Epithelial cell of esophagus (primary cell): Measurements from ENCODE around the gene SULT2B1.

Source experiments
- DNase-seq: peaks from one replicate; pipeline ENCODE4 v3.0.0; 2010; ENCODE audit warnings: low read depth
- H3K4me3 ChIP-seq: 2 replicates; pipeline ENCODE4 v1.5.1; 2011; ENCODE audit warnings: mild to moderate bottlenecking, low read length, control low read depth
- TF ChIP-seq, protein P1 (sequence below): IDR thresholded peaks from 2 replicates; pipeline ENCODE4 v1.5.1; 2011; ENCODE audit warnings: low read depth, mild to moderate bottlenecking, low read length, control low read depth, inconsistent platforms; ENCODE audit not compliant: insufficient read depth; ENCODE audit errors: missing control alignments

SULT2B1 gene

DNA sequence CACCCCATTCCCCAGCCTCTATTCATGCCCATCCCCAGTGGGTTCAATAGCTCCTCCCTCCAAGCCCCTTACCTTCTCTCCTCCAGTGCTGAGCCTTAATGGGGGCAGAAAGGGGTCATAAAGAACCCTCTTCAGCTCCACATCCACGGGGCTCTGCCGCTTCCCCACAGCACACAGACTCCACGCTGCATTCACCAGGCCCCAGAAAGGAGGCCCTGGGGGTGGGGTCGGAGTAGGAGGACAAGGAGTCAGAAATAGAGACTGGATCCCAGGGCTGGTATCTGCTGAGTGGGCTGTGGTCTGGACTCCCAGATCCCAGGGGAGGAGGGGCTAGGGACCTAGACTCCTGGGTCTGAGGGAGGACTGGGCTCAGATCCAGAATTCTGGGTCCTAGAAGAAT, 92.4 kb downstream of the SULT2B1 start:
- TF ChIP-seq, protein P1, sequence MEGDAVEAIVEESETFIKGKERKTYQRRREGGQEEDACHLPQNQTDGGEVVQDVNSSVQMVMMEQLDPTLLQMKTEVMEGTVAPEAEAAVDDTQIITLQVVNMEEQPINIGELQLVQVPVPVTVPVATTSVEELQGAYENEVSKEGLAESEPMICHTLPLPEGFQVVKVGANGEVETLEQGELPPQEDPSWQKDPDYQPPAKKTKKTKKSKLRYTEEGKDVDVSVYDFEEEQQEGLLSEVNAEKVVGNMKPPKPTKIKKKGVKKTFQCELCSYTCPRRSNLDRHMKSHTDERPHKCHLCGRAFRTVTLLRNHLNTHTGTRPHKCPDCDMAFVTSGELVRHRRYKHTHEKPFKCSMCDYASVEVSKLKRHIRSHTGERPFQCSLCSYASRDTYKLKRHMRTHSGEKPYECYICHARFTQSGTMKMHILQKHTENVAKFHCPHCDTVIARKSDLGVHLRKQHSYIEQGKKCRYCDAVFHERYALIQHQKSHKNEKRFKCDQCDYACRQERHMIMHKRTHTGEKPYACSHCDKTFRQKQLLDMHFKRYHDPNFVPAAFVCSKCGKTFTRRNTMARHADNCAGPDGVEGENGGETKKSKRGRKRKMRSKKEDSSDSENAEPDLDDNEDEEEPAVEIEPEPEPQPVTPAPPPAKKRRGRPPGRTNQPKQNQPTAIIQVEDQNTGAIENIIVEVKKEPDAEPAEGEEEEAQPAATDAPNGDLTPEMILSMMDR: no peak
- DNase-seq: no peak
- no peak overlapping the region for H3K4me3 ChIP-seq

DNA sequence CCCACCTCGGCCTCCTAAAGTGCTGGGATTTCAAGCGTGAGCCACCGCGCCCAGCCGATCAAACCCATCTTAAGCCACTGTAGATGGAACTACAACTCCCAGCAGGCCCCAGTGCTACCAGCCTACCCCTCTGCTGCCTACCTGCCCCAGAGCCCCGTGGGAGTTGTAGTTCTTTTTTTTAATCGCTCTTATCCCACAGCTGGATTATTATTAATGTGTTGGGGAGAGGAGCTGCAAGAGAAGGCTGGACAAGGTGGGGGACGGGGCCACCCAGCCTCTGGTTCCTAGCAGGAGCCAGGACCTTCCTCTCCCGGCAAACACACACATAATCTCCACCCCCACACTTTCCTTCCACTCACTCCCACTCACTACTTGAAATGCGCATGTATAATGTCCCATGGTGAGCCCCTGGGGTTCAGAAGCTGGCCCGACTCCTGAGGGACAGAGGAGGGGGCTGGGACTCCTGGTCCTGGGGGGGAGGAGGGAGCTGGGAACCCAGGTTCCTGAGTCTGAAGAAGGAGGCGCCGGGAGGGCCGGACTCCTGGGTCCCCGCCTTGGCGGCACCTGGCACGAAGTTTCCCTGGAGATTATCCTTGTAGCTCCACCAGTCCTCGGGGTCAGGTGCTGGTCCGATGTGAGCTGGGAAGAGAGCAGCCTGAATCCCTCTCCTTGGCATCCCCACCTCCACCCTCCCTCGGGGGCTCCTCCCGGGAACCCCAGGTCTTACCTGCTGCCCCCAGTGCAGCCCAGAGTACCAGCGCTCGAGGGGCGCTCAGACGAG, 93.1 kb downstream of the SULT2B1 start:
- peak; percentile 73 for DNase-seq
- peak overlapping the region; percentile 67 for H3K4me3 ChIP-seq
- TF ChIP-seq, protein P1: no peak

DNA sequence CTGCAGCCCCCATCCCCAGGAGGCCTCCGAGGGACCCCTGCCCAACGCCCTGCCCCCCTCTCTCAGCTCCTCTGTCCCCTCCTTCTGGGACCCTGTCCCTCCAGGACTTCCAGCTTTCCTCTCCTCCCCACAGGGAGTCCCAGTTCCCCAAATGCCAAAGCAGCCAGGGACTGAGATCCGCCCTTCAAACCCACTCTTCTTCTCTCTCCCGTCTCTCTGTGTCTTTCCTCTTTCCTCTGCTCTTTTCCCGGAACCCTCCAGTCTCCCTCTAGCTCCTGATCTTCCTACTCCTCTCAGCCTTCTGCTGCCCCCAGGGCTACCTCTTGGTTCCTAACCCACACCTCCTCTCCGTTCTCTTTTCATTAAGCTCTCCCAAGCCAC, 93.6 kb downstream of the SULT2B1 start:
- peak overlapping the region; percentile 67 for H3K4me3 ChIP-seq
- TF ChIP-seq, protein P1: no peak
- DNase-seq: no peak

DNA sequence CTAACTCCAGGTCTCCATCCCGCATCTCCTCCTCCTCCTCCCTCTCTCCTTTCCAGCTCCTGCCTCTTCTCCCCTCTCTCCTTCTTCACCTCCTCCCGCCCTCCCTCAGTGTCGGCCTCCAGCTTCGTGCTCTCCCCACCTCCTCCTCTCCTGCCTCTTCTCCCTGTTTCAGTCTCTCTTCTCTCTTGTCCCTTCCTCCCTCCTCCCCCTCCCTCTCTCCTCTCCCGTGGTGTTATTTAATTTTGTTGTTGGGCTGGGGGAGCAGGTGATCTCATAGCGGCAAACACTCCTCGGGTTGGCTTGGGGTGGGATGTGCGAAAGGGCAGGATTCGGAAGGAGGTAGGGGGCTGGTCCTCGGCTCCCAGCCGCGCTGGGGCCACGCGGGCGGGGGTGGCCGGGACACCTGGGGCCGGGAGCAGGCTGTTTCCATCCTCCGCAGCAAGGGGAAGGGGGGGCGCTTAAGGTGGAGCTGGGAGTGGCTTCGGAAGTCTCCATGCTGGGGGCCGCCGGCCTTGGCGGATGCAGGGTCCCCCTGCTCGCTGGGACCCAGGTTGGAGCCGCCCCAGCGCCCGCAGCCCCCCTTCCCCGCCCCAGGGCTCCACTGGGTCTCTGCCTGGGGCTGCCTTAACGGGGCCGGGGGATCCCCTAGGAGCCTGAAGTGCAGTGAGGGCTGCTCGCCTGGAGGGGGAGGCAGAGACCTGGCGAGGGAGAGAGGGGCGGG, 94.2 kb downstream of the SULT2B1 start, which contains the start of gene CA11:
TSS of gene CA11 (minus strand) at position 187 of the 721 bp plus-strand sequence. CDS start 555 bp downstream, outside the sequence.
- TF ChIP-seq, protein P1: peak; percentile 82
- DNase-seq: peak; percentile 86
- peak within 1 kb of the TSS; percentile 67 for H3K4me3 ChIP-seq

DNA sequence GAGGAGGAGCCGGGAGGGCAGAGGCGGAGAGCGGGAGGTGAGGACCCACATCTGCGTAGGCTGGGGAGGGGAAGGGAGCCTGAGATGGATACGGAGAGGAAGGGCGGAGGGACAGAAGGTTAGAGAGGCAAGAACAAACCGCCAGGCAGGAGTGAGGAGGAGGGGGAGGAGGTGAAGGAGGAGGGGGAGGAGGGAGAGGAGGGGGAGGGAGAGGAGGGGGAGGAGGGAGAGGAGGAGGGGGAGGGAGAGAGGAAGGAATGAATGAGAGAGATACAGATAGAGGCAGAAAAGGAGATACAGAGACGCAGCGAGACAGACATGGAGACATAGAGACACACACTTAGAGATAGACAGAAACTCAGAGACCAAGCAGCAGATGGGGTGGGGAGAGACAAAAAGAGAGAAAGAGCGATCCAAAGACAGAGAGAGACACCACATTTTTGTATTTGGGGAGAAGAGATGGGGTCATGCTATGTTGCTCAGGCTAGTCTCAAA, 94.8 kb downstream of the SULT2B1 start:
- TF ChIP-seq, protein P1: no peak
- peak overlapping the region; percentile 67 for H3K4me3 ChIP-seq
- DNase-seq: no peak

DNA sequence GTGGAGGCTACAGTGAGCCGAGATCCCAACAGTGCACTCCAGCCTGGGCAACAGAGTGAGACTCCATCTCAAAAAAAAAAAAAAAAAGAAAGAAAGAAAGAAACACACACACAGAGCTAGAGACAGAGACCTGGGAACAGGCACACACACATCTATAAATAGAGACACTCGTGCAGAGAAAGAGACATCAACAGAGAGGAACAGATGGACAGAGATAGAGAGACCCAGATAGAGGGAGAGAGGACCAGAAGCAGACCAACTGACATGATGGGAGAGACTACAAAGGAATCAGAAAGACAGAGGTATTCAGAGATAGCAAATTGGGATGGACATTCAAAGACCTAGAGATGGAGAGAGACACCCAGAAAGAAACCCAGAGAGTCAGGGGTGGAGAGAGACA, 96.2 kb downstream of the SULT2B1 start:
- DNase-seq: no peak
- TF ChIP-seq, protein P1: no peak
- no peak overlapping the region for H3K4me3 ChIP-seq
